Activated CD8-positive, alpha-beta memory T cell treated with anti-CD3 and anti-CD28 coated beads, Interleukin-2, amount 50 U/mL, for 48 hours (primary cell): ENCODE results near the gene USF3.
A peak's percentile ranks its signal among the peaks of the same experiment; 100 is the strongest.

ENCODE experiments used
- DNase-seq: peaks from one replicate; pipeline ENCODE4 v3.0.0-alpha.2; 2020

Gene USF3

DNA sequence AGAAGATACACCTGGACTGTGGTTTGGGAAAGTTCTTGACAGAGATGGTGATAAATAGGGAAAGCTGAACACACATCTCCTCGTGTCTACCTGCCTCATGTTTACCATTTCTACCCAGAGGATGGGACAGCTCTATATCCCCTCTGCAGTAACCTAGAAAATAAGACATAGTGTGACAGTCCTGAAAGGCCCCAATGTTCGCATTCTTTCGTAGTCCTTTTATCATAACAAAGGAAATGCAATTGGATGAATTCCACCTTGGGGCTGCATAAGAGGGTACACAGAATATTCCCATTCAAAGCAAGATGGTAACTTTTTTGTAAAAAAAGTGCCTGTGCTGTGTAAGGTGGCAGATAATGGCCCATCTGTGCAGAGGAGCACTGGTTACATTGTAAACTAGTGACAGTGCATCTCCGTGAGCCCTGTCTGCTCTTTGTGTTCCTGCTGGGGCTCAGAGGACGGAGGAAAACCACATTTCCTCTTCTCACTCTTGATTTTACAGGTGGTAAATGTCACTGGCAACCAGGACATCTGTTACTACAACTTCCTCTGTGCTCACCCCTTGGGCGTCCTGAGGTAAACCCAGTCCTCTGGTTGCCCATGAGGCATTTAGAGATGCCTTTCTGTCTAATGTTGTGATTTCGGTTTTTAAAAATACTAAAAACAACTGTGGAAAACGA is 89.8 kb downstream of the USF3 start:
- peak; percentile 59 for DNase-seq

DNA sequence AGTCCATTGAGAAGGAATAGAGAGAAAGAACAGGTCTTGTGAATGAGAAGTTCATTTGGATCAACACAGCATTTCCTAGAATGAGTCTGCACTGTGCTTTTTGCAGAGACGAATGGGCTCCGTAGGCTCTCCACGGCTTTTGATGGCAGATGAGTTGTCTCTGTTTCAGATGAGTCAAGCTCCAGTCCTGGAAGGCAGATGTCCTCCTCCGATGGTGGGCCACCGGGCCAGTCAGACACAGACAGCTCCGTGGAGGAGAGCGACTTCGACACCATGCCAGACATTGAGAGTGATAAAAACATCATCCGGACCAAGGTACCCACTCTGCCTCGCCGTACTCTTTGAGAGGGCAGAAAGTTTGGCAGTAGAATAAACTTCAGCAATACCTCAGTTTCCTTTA is 93.6 kb downstream of the USF3 start:
- no peak for DNase-seq

DNA sequence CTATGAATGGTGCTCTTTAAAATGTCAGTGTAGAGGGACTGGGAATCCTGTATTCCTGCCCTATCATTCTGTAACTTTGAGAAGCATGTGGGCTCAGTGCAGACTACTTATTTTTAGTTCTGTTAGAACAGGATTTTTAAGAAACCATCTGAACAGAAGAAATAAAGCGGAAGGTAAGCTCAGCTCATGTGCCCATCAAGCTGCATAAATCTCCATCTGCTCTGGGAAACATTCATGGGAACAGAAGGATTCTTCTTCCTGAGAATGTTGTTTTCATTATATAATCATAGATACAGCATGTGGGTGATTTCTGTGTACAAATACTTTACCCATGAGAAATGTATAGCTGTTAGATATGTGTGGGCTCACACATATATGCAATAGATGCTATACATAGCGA is 94.2 kb downstream of the USF3 start:
- no peak for DNase-seq

DNA sequence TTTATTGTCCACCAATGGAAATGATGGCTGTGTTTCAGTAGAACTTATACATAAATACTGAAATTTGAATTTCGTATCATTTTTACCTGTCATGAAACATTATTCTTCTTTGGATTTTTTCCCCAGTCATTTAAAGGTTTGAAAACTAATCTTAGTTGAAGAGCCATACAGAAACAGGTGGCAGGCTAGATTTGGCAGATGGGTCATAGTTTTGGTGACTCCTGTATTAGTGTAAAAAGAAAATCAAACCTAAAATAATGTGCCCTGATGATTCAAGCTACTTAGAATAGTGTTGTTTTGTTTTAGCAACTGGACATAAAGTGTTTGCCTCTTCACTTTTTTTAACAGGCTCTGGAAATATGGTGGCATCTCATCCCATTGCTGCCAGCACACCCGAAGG is 95.2 kb downstream of the USF3 start:
- no peak for DNase-seq

DNA sequence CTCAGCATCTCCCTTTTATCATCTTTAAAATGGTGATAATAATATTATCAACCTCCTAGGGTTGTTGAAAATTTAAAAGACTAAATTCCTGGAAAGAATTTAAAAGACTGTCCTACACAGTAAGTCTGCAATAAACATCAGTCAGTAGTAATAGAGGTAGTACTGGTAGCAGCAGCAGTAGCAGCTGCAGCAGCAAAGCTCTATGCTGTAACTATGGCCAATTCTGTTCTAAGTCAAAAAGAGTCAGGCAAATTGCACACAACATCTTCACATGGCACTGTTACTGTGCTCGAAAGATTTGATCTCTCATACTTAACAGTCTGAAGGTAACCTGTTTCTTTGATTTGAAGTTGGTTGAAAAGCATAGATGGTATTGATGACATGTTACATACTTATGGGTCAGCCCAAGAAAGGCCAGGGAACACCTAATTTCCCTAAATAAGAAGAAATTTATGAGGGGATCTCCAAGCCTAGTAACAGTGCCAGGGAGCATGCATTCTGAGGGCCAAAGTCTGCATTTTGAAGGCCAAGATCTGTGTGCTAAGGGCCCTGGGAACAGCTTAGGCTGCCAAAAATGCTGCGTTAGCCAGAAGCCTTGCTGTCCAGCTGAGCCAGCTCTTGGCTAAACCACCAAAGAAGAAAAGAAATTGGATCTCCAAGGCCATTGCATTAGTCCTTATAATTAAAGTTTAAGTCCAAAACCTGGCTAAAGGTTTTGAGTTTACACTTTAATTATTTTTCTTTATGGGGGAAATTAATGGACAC is 95.8 kb downstream of the USF3 start:
- no peak for DNase-seq
